H1 (cell line): ENCODE results near the gene NELL1. TPM values are rescaled to one million over a fixed set of nuclear protein-coding genes. Genes with fewer than 3 reads are reported as not detected.

Source experiments
- CTCF ChIA-PET: fragments of 300-600 bp; sonication (Branson Sonifier 250); formaldehyde crosslinking; loops from one replicate; lab custom pipeline; 2021; ENCODE audit not compliant: partially characterized antibody; lab: Charles Lee
- POLR2A ChIA-PET: fragments of 300-600 bp; sonication (Branson Sonifier 250); formaldehyde crosslinking; loops from one replicate; lab custom pipeline; 2021; ENCODE audit warnings: inconsistent platforms; ENCODE audit not compliant: partially characterized antibody; lab: Charles Lee
- DNase-seq, 2 experiments: peaks; one replicate each; pipeline versions ENCODE4 v3.0.0 to v3.0.0-alpha.2; 2010 to 2022; ENCODE audit warnings: low spot score in 2 of 2, low read depth in 1 of 2, mixed read lengths in 1 of 2
- FAIRE-seq: peaks from 2 replicates; lab custom pipeline; 2011; peaks lifted over from hg19 to GRCh38; lab: Jason Lieb, UNC
- H2AFZ ChIP-seq: 2 replicates; pipeline ENCODE4 v1.8.1; 2012; ENCODE audit warnings: low read length, inconsistent platforms
- H2AK5ac ChIP-seq: 2 replicates; pipeline ENCODE4 v1.6.1; 2013; ENCODE audit warnings: low read depth, low read length
- H2BK120ac ChIP-seq: replicated peaks from 2 replicates; pipeline ENCODE3; 2013; ENCODE audit warnings: low read depth, low read length, inconsistent platforms
- H2BK12ac ChIP-seq: 2 replicates; pipeline ENCODE4 v1.6.1; 2013; ENCODE audit warnings: low read depth, low read length
- H2BK15ac ChIP-seq: 2 replicates; pipeline ENCODE4 v1.6.1; 2013; ENCODE audit warnings: low read length
- H2BK20ac ChIP-seq: 2 replicates; pipeline ENCODE4 v1.6.1; 2013; ENCODE audit warnings: low read length
- H2BK5ac ChIP-seq: 2 replicates; pipeline ENCODE4 v1.6.1; 2013; ENCODE audit warnings: low read depth, low read length
- H3K14ac ChIP-seq: 2 replicates; pipeline ENCODE4 v1.6.1; 2013; ENCODE audit warnings: inconsistent platforms; ENCODE audit not compliant: insufficient read length
- H3K18ac ChIP-seq: 2 replicates; pipeline ENCODE4 v1.6.1; 2013; ENCODE audit warnings: low read length; ENCODE audit errors: extremely low read depth
- H3K23ac ChIP-seq: 2 replicates; pipeline ENCODE4 v1.6.1; 2013; ENCODE audit warnings: inconsistent platforms; ENCODE audit not compliant: insufficient read length
- H3K23me2 ChIP-seq: 2 replicates; pipeline ENCODE4 v1.6.1; 2013; ENCODE audit warnings: low read depth, low read length
- H3K27ac ChIP-seq: 2 replicates; pipeline ENCODE4 v1.6.1; 2011; ENCODE audit warnings: low read depth, low read length, inconsistent platforms
- H3K27me3 ChIP-seq, 4 experiments: replicated peaks in 1 of 4; 1 replicate in 1 of 4; 2 replicates in 3 of 4; pipeline versions ENCODE4 v1.6.1 to v1.8.1; 2011 to 2013; ENCODE audit warnings: low read length in 3 of 4, mild to moderate bottlenecking in 3 of 4, inconsistent platforms in 2 of 4, mixed read lengths in 2 of 4, moderate library complexity in 1 of 4; ENCODE audit not compliant: control insufficient read depth in 3 of 4, insufficient read depth in 3 of 4; ENCODE audit errors: extremely low read depth in 1 of 4
- H3K36me3 ChIP-seq, 4 experiments: 2 replicates each; pipeline versions ENCODE4 v1.6.1 to v1.8.1; 2011 to 2013; ENCODE audit warnings: mild to moderate bottlenecking in 4 of 4, low read length in 3 of 4, moderate library complexity in 2 of 4, control low read depth in 1 of 4, inconsistent platforms in 1 of 4; ENCODE audit not compliant: insufficient read depth in 4 of 4, control insufficient read depth in 2 of 4
- H3K4ac ChIP-seq: replicated peaks from 2 replicates; pipeline ENCODE3; 2013; ENCODE audit warnings: low read length, low read depth, mixed read lengths, inconsistent platforms; ENCODE audit not compliant: insufficient read length
- H3K4me1 ChIP-seq, 4 experiments: replicated peaks in 1 of 4; 1 replicate in 1 of 4; 2 replicates in 3 of 4; pipeline versions ENCODE4 v1.6.1 to v1.8.1; 2011 to 2013; ENCODE audit warnings: low read length in 3 of 4, inconsistent platforms in 2 of 4, mixed read lengths in 1 of 4; ENCODE audit not compliant: insufficient read depth in 4 of 4, control insufficient read depth in 3 of 4
- H3K4me2 ChIP-seq, 2 experiments: 2 replicates each; pipeline versions ENCODE4 v1.6.1 to v1.8.1; 2011 to 2013; ENCODE audit warnings: low read depth in 2 of 2, low read length in 2 of 2, control low read depth in 1 of 2, inconsistent platforms in 1 of 2, mild to moderate bottlenecking in 1 of 2; ENCODE audit not compliant: insufficient read depth in 1 of 2
- H3K4me3 ChIP-seq, 4 experiments: fragments of 200-600, 300-600 bp in 1 of 4; sonication (generic), shearing (Covaris generic), sonication (Bioruptor Twin) in 1 of 4; 2 replicates each; pipeline versions ENCODE4 v1.5.1 to v1.8.1; 2011 to 2016; ENCODE audit warnings: low read length in 4 of 4, low read depth in 3 of 4, control low read depth in 2 of 4, inconsistent platforms in 2 of 4, mild to moderate bottlenecking in 2 of 4, mixed read lengths in 1 of 4, moderate library complexity in 1 of 4; ENCODE audit not compliant: insufficient read depth in 2 of 4; ENCODE audit errors: extremely low read depth in 1 of 4
- H3K56ac ChIP-seq: replicated peaks from 2 replicates; pipeline ENCODE3; 2013; ENCODE audit warnings: low read depth, mild to moderate bottlenecking, mixed read lengths, low read length, inconsistent platforms; ENCODE audit not compliant: insufficient read length
- H3K79me1 ChIP-seq: 2 replicates; pipeline ENCODE4 v1.6.1; 2013; ENCODE audit warnings: low read depth, low read length, control low read depth
- H3K79me2 ChIP-seq, 2 experiments: 2 replicates each; pipeline versions ENCODE4 v1.6.1 to v1.8.1; 2012 to 2013; ENCODE audit warnings: low read length in 2 of 2, mild to moderate bottlenecking in 2 of 2, inconsistent platforms in 1 of 2; ENCODE audit not compliant: insufficient read depth in 2 of 2, control insufficient read depth in 1 of 2
- H3K9ac ChIP-seq, 4 experiments: replicated peaks in 1 of 4; 1 replicate in 1 of 4; 2 replicates in 3 of 4; pipeline versions ENCODE4 v1.6.1 to v1.8.1; 2011 to 2013; ENCODE audit warnings: low read depth in 3 of 4, low read length in 3 of 4, control low read depth in 2 of 4, mild to moderate bottlenecking in 2 of 4, moderate library complexity in 2 of 4, inconsistent platforms in 1 of 4; ENCODE audit errors: extremely low read depth in 1 of 4
- H3K9me3 ChIP-seq, 2 experiments: 2 replicates each; pipeline versions ENCODE4 v1.6.1 to v1.8.1; 2012 to 2013; ENCODE audit warnings: mild to moderate bottlenecking in 2 of 2, moderate library complexity in 2 of 2, control low read depth in 1 of 2, inconsistent platforms in 1 of 2, low read depth in 1 of 2, low read length in 1 of 2, mixed read lengths in 1 of 2; ENCODE audit not compliant: insufficient read depth in 2 of 2
- H4K20me1 ChIP-seq, 2 experiments: replicated peaks in 1 of 2; 2 replicates each; pipeline versions ENCODE3 to v1.8.1; 2011 to 2013; ENCODE audit warnings: inconsistent platforms in 2 of 2, low read length in 2 of 2, mild to moderate bottlenecking in 1 of 2; ENCODE audit not compliant: insufficient read depth in 2 of 2, control insufficient read depth in 1 of 2
- H4K5ac ChIP-seq: 2 replicates; pipeline ENCODE4 v1.6.1; 2013; ENCODE audit warnings: low read length, low read depth, mixed read lengths, inconsistent platforms; ENCODE audit not compliant: insufficient read length
- H4K8ac ChIP-seq: 2 replicates; pipeline ENCODE4 v1.8.0; 2013; ENCODE audit warnings: mild to moderate bottlenecking, moderate library complexity, low read length, inconsistent platforms; ENCODE audit not compliant: insufficient read depth; ENCODE audit errors: extremely low read depth
- H4K91ac ChIP-seq: replicated peaks from 2 replicates; pipeline ENCODE3; 2013; ENCODE audit warnings: low read length, mixed read lengths, inconsistent platforms; ENCODE audit not compliant: insufficient read length
- EZH2 ChIP-seq: fragments of 200-600 bp; sonication (generic); IDR thresholded peaks from 2 replicates; pipeline ENCODE4 v1.7.1; 2012; ENCODE audit warnings: low read depth, mild to moderate bottlenecking, moderate library complexity, low read length, inconsistent platforms; ENCODE audit not compliant: severe bottlenecking
- HDAC6 ChIP-seq: IDR thresholded peaks from one replicate; pipeline ENCODE4 v1.7.1; 2012; ENCODE audit warnings: low read depth, mild to moderate bottlenecking, inconsistent platforms, low read length, moderate library complexity
- KDM1A ChIP-seq: fragments of 200-600, 300-600 bp; sonication (generic); IDR thresholded peaks from 2 replicates; pipeline ENCODE4 v1.7.1; 2016; ENCODE audit warnings: mild to moderate bottlenecking, low read length, borderline replicate concordance
- PHF8 ChIP-seq: fragments of 200-600 bp; sonication (generic); conservative IDR thresholded peaks from 2 replicates; pipeline ENCODE4 v1.7.1; 2012; ENCODE audit warnings: low read depth, mild to moderate bottlenecking, inconsistent platforms, low read length, moderate library complexity
- RBBP5 ChIP-seq: IDR thresholded peaks from 2 replicates; pipeline ENCODE4 v1.7.1; 2012; ENCODE audit warnings: low read depth, mild to moderate bottlenecking, inconsistent platforms, low read length, moderate library complexity, borderline replicate concordance
- SIN3A ChIP-seq, 2 experiments: IDR thresholded peaks in 1 of 2; conservative IDR thresholded peaks in 1 of 2; 2 replicates each; pipeline ENCODE4 v1.6.1; 2011 to 2012; ENCODE audit warnings: low read length in 2 of 2, improper control_type of control experiment in 1 of 2, low read depth in 1 of 2, mild to moderate bottlenecking in 1 of 2
- SIX5 ChIP-seq: IDR thresholded peaks from 2 replicates; pipeline ENCODE4 v1.6.1; 2011; ENCODE audit warnings: mild to moderate bottlenecking, low read depth, low read length
- SP2 ChIP-seq: IDR thresholded peaks from 2 replicates; pipeline ENCODE4 v1.6.1; 2012; ENCODE audit warnings: mild to moderate bottlenecking, low read length, inconsistent platforms
- YY1 ChIP-seq: IDR thresholded peaks from 2 replicates; pipeline ENCODE4 v1.6.1; 2011; ENCODE audit warnings: low read depth, mild to moderate bottlenecking, low read length
- ZNF274 ChIP-seq: IDR thresholded peaks from 2 replicates; pipeline ENCODE4 v1.7.0; 2012; ENCODE audit warnings: low read length, borderline replicate concordance; ENCODE audit errors: extremely low read depth
- WGBS, 2 experiments: shearing (Covaris generic) in 1 of 2; methylation state at CpG; one replicate each; pipeline versions ENCODE4 v1.1.6 to v1.1.7; 2013 to 2015; ENCODE audit warnings: low lambda C conversion rate in 2 of 2, mixed read lengths in 2 of 2, inconsistent platforms in 1 of 2, low coverage in 1 of 2, missing lambda C conversion rate in 1 of 2; ENCODE audit not compliant: insufficient replicate concordance in 2 of 2, insufficient coverage in 1 of 2, insufficient read length in 1 of 2; ENCODE audit errors: extremely low coverage in 1 of 2, missing lambda C conversion rate in 1 of 2; 5-methylcytosine and 5-hydroxymethylcytosine counted together
- polyA plus RNA-seq, 7 experiments: library from polyadenylated mRNA; depleted of rRNA in 3 of 7; stranded (reverse) in 5 of 7; unstranded in 2 of 7; fragments of >200 nt in 5 of 7; fragments of 200-250 nt in 2 of 7; gene quantifications; 1 replicate in 5 of 7; 2 replicates in 1 of 7; 4 replicates in 1 of 7; pipeline versions ENCODE4 v1.2.1 to v1.2.3, GENCODE V29; 2011 to 2013; ENCODE audit warnings: missing spikeins in 2 of 7, mixed read lengths in 2 of 7
- total RNA-seq: library from RNA; stranded (reverse); fragmentation: NEBNext Ultra II Directional; extraction: Animal tissue kit (Norgen Biotek cat#: 25700); gene quantifications from 2 replicates; pipeline ENCODE4 v1.2.1, GENCODE V29; 2021
- TF ChIP-seq, protein P1 (sequence below): IDR thresholded peaks from 2 replicates; pipeline ENCODE4 v1.6.1; 2011; ENCODE audit warnings: low read length, improper control_type of control experiment

The NELL1 gene
- total and polyA plus RNA-seq, 2 of the 8 experiments (the other 6 are each of a cell fraction or from before 2014, with no cell fraction given) = 0.21 TPM; not detected in 1

DNA sequence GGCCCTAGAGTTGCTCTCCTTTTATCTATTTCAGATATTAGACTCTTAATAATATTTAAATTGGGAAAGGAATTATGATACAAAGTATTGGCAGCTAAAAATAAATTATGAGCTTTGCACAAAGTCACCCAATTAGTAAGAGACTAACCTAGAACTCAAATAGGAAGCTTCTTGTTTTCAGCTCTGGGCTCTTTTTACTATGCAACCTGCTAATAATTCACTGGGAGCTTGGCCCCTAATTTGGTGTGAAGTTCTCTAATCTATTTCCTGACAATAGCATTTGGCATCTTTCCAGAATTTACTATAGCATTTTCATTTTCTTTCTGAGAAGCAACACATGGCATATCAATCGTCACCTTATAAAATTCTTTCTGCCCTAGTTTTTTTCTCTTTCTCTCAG, 795.8 kb downstream of the NELL1 start:
- H2AFZ ChIP-seq = no peak overlapping the region
- H3K56ac ChIP-seq = no peak overlapping the region
- ChIA-PET CTCF (interaction anchor here (1.0 kb wide), 2 partner anchors 10 to 47 kb away, joined by 3 to 4 read pairs; no protein-coding TSS in a partner anchor), POLR2A (no interaction called here)
- no peak overlapping the region for H4K5ac ChIP-seq
- no peak overlapping the region for H3K9ac ChIP-seq
- no peak overlapping the region for H3K23ac ChIP-seq
- H3K36me3 ChIP-seq = no peaks in the 10 kb centered on the region
- H3K23me2 ChIP-seq = no peaks in the 10 kb centered on the region
- no peak overlapping the region for H2BK120ac ChIP-seq
- H2BK12ac ChIP-seq = no peak overlapping the region
- no peak overlapping the region for H2BK20ac ChIP-seq
- no peaks in the 10 kb centered on the region for H3K9me3 ChIP-seq
- H2BK15ac ChIP-seq = no peak overlapping the region
- no peak overlapping the region for H3K4me3 ChIP-seq
- H3K4me2 ChIP-seq = no peak overlapping the region
- no peaks in the 10 kb centered on the region for H4K20me1 ChIP-seq
- no peak overlapping the region for H3K18ac ChIP-seq
- no peak overlapping the region for H3K27ac ChIP-seq
- H2AK5ac ChIP-seq = no peak overlapping the region
- DNase-seq (no peak), FAIRE-seq (no peak)
- H3K79me2 ChIP-seq = no peaks in the 10 kb centered on the region
- no peak overlapping the region for H4K91ac ChIP-seq
- WGBS, 2 experiments = 100% methylated on average over 1 of the region's 1 CpG; no CpG with 5 or more reads in 1 of the 2 experiments
- no peak overlapping the region for H3K14ac ChIP-seq
- H2BK5ac ChIP-seq = no peak overlapping the region
- H3K4ac ChIP-seq = no peak overlapping the region
- H3K79me1 ChIP-seq = no peaks in the 10 kb centered on the region
- TF ChIP-seq YY1 (no peak), KDM1A (no peak), ZNF274 (no peak), SP2 (no peak), EZH2 (no peak), HDAC6 (no peak), PHF8 (no peak), RBBP5 (no peak), SIX5 (no peak), SIN3A (conservative IDR thresholded peaks at IDR 0.05 in 1 of 2, IDR thresholded peaks at IDR 0.05 in 1 of 2; ENCODE audit: low read depth in 1 of 2, low read length in 2 of 2) (no peak)
- TF ChIP-seq, protein P1, sequence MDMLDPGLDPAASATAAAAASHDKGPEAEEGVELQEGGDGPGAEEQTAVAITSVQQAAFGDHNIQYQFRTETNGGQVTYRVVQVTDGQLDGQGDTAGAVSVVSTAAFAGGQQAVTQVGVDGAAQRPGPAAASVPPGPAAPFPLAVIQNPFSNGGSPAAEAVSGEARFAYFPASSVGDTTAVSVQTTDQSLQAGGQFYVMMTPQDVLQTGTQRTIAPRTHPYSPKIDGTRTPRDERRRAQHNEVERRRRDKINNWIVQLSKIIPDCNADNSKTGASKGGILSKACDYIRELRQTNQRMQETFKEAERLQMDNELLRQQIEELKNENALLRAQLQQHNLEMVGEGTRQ = no peak
- peaks cover 0 to 4% (median 0%) of the 10 kb centered on the region in 4 experiments; a peak in 2 of 7 replicates for H3K4me1 ChIP-seq
- no peak overlapping the region for H4K8ac ChIP-seq
- no peaks in the 10 kb centered on the region for H3K27me3 ChIP-seq
